KMS-11 (cell line): Measurements from ENCODE around the gene USPL1.
A peak's percentile ranks its signal among the peaks of the same experiment; 100 is the strongest.

Source experiments
- H2AFZ ChIP-seq: fragments of 200-600 bp; sonication (generic); 2 replicates; pipeline ENCODE4 v1.6.1; 2016; ENCODE audit warnings: antibody characterized with exemption, mixed run types, low read depth
- H3K27ac ChIP-seq: fragments of 200-600 bp; sonication (generic); 2 replicates; pipeline ENCODE4 v1.6.1; 2016; ENCODE audit warnings: mild to moderate bottlenecking, mixed run types
- H3K27me3 ChIP-seq: fragments of 200-600 bp; sonication (generic); 2 replicates; pipeline ENCODE4 v1.6.1; 2017; ENCODE audit warnings: mild to moderate bottlenecking, low read depth, mixed run types, moderate library complexity; ENCODE audit not compliant: insufficient read depth
- H3K36me3 ChIP-seq: fragments of 200-600 bp; sonication (generic); 2 replicates; pipeline ENCODE4 v1.6.1; 2017; ENCODE audit warnings: mild to moderate bottlenecking, mixed run types; ENCODE audit not compliant: insufficient read depth
- H3K4me1 ChIP-seq: fragments of 200-600 bp; sonication (generic); 2 replicates; pipeline ENCODE4 v1.6.1; 2016; ENCODE audit warnings: mild to moderate bottlenecking, low read depth, mixed run types; ENCODE audit not compliant: poor library complexity, severe bottlenecking
- H3K4me2 ChIP-seq: fragments of 200-600 bp; sonication (generic); 2 replicates; pipeline ENCODE4 v1.7.0; 2016; ENCODE audit warnings: mild to moderate bottlenecking, mixed run types
- H3K4me3 ChIP-seq: fragments of 200-600 bp; sonication (generic); IDR thresholded peaks from 2 replicates; pipeline ENCODE4 v1.6.1; 2017; ENCODE audit warnings: low read depth, low read length, mixed read lengths; ENCODE audit not compliant: insufficient read depth
- H3K79me2 ChIP-seq: fragments of 200-600 bp; sonication (generic); 2 replicates; pipeline ENCODE4 v1.6.1; 2016; ENCODE audit warnings: low read depth, mixed run types; ENCODE audit not compliant: insufficient read depth
- H3K9ac ChIP-seq: fragments of 200-600 bp; sonication (generic); 2 replicates; pipeline ENCODE4 v1.6.1; 2016; ENCODE audit warnings: mild to moderate bottlenecking, mixed run types
- H4K20me1 ChIP-seq: fragments of 200-600 bp; sonication (generic); 2 replicates; pipeline ENCODE4 v1.6.1; 2016; ENCODE audit warnings: mild to moderate bottlenecking, mixed run types; ENCODE audit not compliant: insufficient read depth
- CTCF ChIP-seq: fragments of 200-600 bp; sonication (generic); conservative IDR thresholded peaks from 2 replicates; pipeline ENCODE4 v1.6.1; 2017; ENCODE audit warnings: low read depth, mild to moderate bottlenecking, antibody characterized with exemption, low read length, moderate library complexity, mixed read lengths

The USPL1 gene

DNA sequence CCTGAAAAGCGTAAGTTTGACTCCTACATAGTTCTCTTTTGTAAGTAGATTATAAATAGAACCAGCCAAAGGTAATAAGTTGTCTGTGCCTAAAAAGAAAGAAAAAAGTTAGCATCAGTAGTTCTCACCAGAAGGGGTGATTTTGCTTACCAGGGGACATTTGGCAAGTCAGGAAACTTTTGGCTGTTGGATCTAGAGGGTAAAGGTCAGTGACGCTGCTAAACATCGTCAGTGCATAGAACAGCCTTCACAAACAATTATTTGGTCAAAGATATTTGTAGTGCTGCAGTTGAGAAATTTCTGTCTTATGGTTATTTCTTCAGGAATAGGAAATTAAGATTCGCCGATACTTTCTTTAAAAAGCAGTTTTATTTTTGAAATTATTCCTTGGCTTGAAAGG lies 2.0 kb downstream of the USPL1 start:
- H3K36me3 ChIP-seq = no peaks in the 10 kb centered on the region
- no peak overlapping the region for H3K27ac ChIP-seq
- no peak overlapping the region for H2AFZ ChIP-seq
- H3K27me3 ChIP-seq = no peaks in the 10 kb centered on the region
- peaks cover 35% of the 10 kb centered on the region for H3K4me1 ChIP-seq
- peak overlapping the region; percentile 86 for H3K4me2 ChIP-seq
- no peak overlapping the region for H3K9ac ChIP-seq
- no peak overlapping the region for H3K4me3 ChIP-seq
- H3K79me2 ChIP-seq = peaks cover 59% of the 10 kb centered on the region
- no peak for TF ChIP-seq CTCF
- no peaks in the 10 kb centered on the region for H4K20me1 ChIP-seq

- no peaks in the 10 kb centered on the region for H4K20me1 ChIP-seq
Measured at GRCh38 chr13:30620941-30621340, 3.2 kb downstream of the USPL1 start.

DNA sequence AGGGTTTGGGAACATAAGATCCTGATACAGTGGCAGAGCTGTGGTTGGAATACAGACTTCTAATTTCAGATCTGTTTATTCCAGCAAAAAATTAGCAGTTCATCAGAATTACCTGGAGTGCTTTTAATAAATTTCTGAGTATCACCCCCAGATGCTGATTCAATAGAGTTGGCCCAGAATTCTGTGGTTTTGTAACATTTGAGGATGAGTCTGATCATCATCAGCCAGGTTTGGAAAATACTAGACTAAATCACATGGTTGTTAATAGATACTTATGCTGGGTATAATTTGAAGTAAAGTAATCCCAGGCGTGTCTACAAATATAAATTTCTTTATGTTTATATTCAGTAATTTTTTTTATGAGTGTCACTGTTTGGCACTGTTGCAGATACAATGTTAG lies 4.8 kb downstream of the USPL1 start:
- no peak overlapping the region for H2AFZ ChIP-seq
- no peak overlapping the region for H3K4me3 ChIP-seq
- H4K20me1 ChIP-seq = no peaks in the 10 kb centered on the region
- TF ChIP-seq CTCF = no peak
- no peaks in the 10 kb centered on the region for H3K36me3 ChIP-seq
- no peak overlapping the region for H3K4me2 ChIP-seq
- H3K4me1 ChIP-seq = peaks cover 41% of the 10 kb centered on the region
- H3K27ac ChIP-seq = no peak overlapping the region
- H3K27me3 ChIP-seq = no peaks in the 10 kb centered on the region
- peaks cover 41% of the 10 kb centered on the region for H3K79me2 ChIP-seq
- H3K9ac ChIP-seq = no peak overlapping the region

More at GRCh38 chr13:30620941-30621340, 3.2 kb downstream of the USPL1 start:
- Histone ChIP-seq H3K4me2 (peak overlapping the region; percentile 86; the same call in 1 of the 2 replicates), H3K4me1 (peaks cover 27% of the 10 kb centered on the region), H3K9ac (no peak overlapping the region), H3K27me3 (no peaks in the 10 kb centered on the region), H2AFZ (no peak overlapping the region), H3K79me2 (peaks cover 47% of the 10 kb centered on the region), H3K27ac (no peak overlapping the region), H3K4me3 (no peak overlapping the region), H3K36me3 (no peaks in the 10 kb centered on the region)
- no peak for TF ChIP-seq CTCF

GRCh38 chr13:30623392-30623791 lies 5.7 kb downstream of the USPL1 start:
- TF ChIP-seq CTCF = no peak
- Histone ChIP-seq H3K79me2 (peaks cover 38% of the 10 kb centered on the region), H3K36me3 (no peaks in the 10 kb centered on the region), H3K4me2 (no peak overlapping the region), H3K9ac (no peak overlapping the region), H4K20me1 (no peaks in the 10 kb centered on the region), H3K4me3 (no peak overlapping the region), H3K27me3 (no peaks in the 10 kb centered on the region), H3K4me1 (peaks cover 49% of the 10 kb centered on the region), H2AFZ (no peak overlapping the region), H3K27ac (no peak overlapping the region)
